ENCODE measurements around the gene PCDH9. TPM values are rescaled to one million over a fixed set of nuclear protein-coding genes. Genes with fewer than 3 reads are reported as not detected.

The PCDH9 gene
- total RNA-seq, 1 donor from 2014 or later: 20.2 TPM

- Mint-ChIP-seq H3K27ac (no peak overlapping the region), H3K27me3 (peaks cover 3% of the 10 kb centered on the region), H3K4me1 (ENCODE audit: unreplicated experiment) (no peaks in the 10 kb centered on the region), H3K4me3 (no peak overlapping the region), H3K9me3 (no peaks in the 10 kb centered on the region), H3K36me3 (no peaks in the 10 kb centered on the region)
- no peak for DNase-seq (ENCODE audit: extremely low spot score, unreplicated experiment)
- TF ChIP-seq, protein P1, sequence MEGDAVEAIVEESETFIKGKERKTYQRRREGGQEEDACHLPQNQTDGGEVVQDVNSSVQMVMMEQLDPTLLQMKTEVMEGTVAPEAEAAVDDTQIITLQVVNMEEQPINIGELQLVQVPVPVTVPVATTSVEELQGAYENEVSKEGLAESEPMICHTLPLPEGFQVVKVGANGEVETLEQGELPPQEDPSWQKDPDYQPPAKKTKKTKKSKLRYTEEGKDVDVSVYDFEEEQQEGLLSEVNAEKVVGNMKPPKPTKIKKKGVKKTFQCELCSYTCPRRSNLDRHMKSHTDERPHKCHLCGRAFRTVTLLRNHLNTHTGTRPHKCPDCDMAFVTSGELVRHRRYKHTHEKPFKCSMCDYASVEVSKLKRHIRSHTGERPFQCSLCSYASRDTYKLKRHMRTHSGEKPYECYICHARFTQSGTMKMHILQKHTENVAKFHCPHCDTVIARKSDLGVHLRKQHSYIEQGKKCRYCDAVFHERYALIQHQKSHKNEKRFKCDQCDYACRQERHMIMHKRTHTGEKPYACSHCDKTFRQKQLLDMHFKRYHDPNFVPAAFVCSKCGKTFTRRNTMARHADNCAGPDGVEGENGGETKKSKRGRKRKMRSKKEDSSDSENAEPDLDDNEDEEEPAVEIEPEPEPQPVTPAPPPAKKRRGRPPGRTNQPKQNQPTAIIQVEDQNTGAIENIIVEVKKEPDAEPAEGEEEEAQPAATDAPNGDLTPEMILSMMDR (conservative IDR thresholded peaks at IDR 0.05): no peak
These were observed 867.7 kb downstream of the PCDH9 start for GRCh38 chr13:66362485-66362884.

DNA sequence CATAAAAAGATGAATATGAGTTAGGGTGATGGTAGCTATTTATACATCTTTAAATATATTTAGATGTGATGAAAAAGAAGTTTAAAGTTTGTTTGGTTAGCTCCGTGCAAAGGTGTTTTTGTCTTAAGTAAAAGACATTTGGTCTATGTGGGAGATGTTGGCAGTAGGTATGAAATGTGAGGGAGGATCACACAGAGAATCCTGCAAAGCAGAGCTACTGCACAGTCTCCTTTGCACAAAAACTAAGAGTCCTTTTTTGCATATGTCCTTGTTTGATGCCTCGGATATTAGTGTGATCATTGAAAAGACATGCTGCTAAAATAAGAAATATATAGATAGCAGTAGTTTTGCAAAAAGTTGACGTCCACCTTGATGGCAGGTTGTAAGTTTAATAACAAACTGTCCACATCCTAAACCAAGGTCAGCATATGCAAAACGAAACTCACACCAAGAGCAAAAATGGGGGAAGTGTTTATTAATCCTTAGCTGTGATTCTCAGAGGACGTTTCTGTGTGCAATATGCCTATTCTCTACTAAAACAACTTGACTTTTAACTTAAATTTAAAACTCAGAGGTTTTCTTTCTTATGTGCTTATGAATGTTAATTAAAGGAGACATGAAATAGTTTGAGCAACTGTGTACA is 870.1 kb downstream of the PCDH9 start:
- TF ChIP-seq, protein P1 (conservative IDR thresholded peaks at IDR 0.05): no peak
- H3K4me3 Mint-ChIP-seq: no peak overlapping the region
- H3K4me1 Mint-ChIP-seq (ENCODE audit: unreplicated experiment): no peaks in the 10 kb centered on the region
- DNase-seq (ENCODE audit: extremely low spot score, unreplicated experiment): no peak
- H3K9me3 Mint-ChIP-seq: no peaks in the 10 kb centered on the region
- H3K27ac Mint-ChIP-seq: no peak overlapping the region
- no peaks in the 10 kb centered on the region for H3K36me3 Mint-ChIP-seq
- peaks cover 3% of the 10 kb centered on the region for H3K27me3 Mint-ChIP-seq

GRCh38 chr13:66359393-66359792 is 870.7 kb downstream of the PCDH9 start:
- TF ChIP-seq, protein P1 (conservative IDR thresholded peaks at IDR 0.05): no peak
- H3K36me3 Mint-ChIP-seq: no peaks in the 10 kb centered on the region
- peaks cover 3% of the 10 kb centered on the region for H3K27me3 Mint-ChIP-seq
- no peak overlapping the region for H3K27ac Mint-ChIP-seq
- no peak for DNase-seq (ENCODE audit: extremely low spot score, unreplicated experiment)
- no peaks in the 10 kb centered on the region for H3K9me3 Mint-ChIP-seq
- H3K4me1 Mint-ChIP-seq (ENCODE audit: unreplicated experiment): no peaks in the 10 kb centered on the region
- no peak overlapping the region for H3K4me3 Mint-ChIP-seq

GRCh38 chr13:66358564-66358963 is 871.6 kb downstream of the PCDH9 start:
- Mint-ChIP-seq H3K9me3 (no peaks in the 10 kb centered on the region), H3K4me1 (ENCODE audit: unreplicated experiment) (no peaks in the 10 kb centered on the region), H3K4me3 (no peak overlapping the region), H3K27me3 (peaks cover 3% of the 10 kb centered on the region), H3K27ac (no peak overlapping the region), H3K36me3 (no peaks in the 10 kb centered on the region)
- no peak for DNase-seq (ENCODE audit: extremely low spot score, unreplicated experiment)
- TF ChIP-seq, protein P1 (conservative IDR thresholded peaks at IDR 0.05): no peak

DNA sequence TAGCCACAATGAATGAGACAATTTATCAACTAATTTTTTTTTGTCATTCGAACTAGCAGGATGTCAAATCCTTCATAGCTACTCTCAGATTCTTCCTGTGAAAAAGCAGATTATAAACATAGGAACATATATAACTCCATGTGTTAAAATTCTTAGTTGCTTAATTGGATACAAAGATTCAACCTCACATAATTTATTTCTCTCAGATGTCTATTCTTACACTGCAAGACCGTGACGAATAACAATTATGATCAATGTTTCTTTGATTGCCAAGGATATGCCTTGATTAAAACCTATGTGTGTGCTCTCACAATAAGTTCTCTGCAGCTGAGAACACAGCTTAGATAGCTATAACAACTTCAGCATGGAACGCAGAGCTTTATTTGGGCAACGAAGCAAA is 872.7 kb downstream of the PCDH9 start:
- TF ChIP-seq, protein P1 (conservative IDR thresholded peaks at IDR 0.05): no peak
- H3K4me1 Mint-ChIP-seq (ENCODE audit: unreplicated experiment): no peaks in the 10 kb centered on the region

More for the DNA sequence above, 872.7 kb downstream of the PCDH9 start:
- Mint-ChIP-seq H3K4me3 (no peak overlapping the region), H3K27me3 (peaks cover under 1% of the 10 kb centered on the region), H3K9me3 (no peaks in the 10 kb centered on the region), H3K27ac (no peak overlapping the region), H3K36me3 (no peaks in the 10 kb centered on the region)
- DNase-seq (ENCODE audit: extremely low spot score, unreplicated experiment): no peak

Measured in type B pancreatic cell (in vitro differentiated cells).